HCT116 (cell line): Measurements from ENCODE around the gene GABBR2. TPM values are rescaled to one million over a fixed set of nuclear protein-coding genes. Genes with fewer than 3 reads are reported as not detected.

Source experiments
- ATAC-seq: fragments of 200-7000 bp; cut with Tn5 transposase; 2 replicates; pipeline ENCODE4 v1.9.1; 2020; ENCODE audit warnings: mild to moderate bottlenecking, moderate library complexity
- BruUV-seq: library from RNA; stranded (reverse); fragments of 400-500 nt; replicated peaks from 2 replicates; lab custom pipeline; 2021; lab: Mats Ljungman, UMichigan
- CTCF ChIA-PET: fragments of 300-600 bp; sonication (Branson Sonifier 250); formaldehyde crosslinking; loops from one replicate; lab custom pipeline; 2021; ENCODE audit warnings: antibody characterized with exemption; lab: Charles Lee
- POLR2A ChIA-PET: fragments of 300-600, 350-600 bp; sonication (Branson Sonifier 250); formaldehyde crosslinking; loops from one replicate; lab custom pipeline; 2021; ENCODE audit warnings: antibody characterized with exemption; lab: Charles Lee
- RAD21 ChIA-PET, 2 experiments: fragments of 300-600 bp; sonication (Branson Sonifier 250); formaldehyde crosslinking; loops; one replicate each; lab custom pipeline; 2023; ENCODE audit warnings: low total read pairs in 2 of 2; ENCODE audit not compliant: uncharacterized antibody in 2 of 2, unreplicated experiment in 2 of 2, low non-redundant PET in 1 of 2; lab: Charles Lee
- DNase-seq: peaks from one replicate; pipeline ENCODE4 v3.0.0-alpha.2; 2010; ENCODE audit warnings: low read depth, low spot score
- H2AFZ ChIP-seq: fragments of 200-600 bp; shearing (Covaris generic), sonication (generic); 2 replicates; pipeline ENCODE4 v1.6.1; 2017; ENCODE audit warnings: low read depth, mixed run types, mixed read lengths, antibody characterized with exemption, low read length; ENCODE audit not compliant: poor library complexity, severe bottlenecking
- H3K27ac ChIP-seq: 2 replicates; pipeline ENCODE4 v1.5.1; 2012; ENCODE audit warnings: low read depth, low read length
- H3K27me3 ChIP-seq: fragments of 200-600 bp; sonication (generic); 2 replicates; pipeline ENCODE4 v1.6.1; 2016; ENCODE audit warnings: mixed run types, low read length, mixed read lengths; ENCODE audit not compliant: insufficient read depth
- H3K36me3 ChIP-seq, 2 experiments: fragments of 200-500 bp in 1 of 2; fragments of 200-600 bp in 1 of 2; sonication (Bioruptor generic) in 1 of 2; sonication (generic) in 1 of 2; 2 replicates each; pipeline versions ENCODE4 v1.5.1 to v1.6.1; 2014 to 2016; ENCODE audit warnings: low read length in 2 of 2, inconsistent platforms in 1 of 2, mixed read lengths in 1 of 2, mixed run types in 1 of 2; ENCODE audit not compliant: insufficient read depth in 2 of 2, control insufficient read depth in 1 of 2
- H3K4me1 ChIP-seq, 2 experiments: fragments of 200-600 bp in 1 of 2; sonication (generic) in 1 of 2; 2 replicates each; pipeline versions ENCODE4 v1.5.1 to v1.6.1; 2012 to 2017; ENCODE audit warnings: low read length in 2 of 2, inconsistent platforms in 1 of 2, mild to moderate bottlenecking in 1 of 2, mixed read lengths in 1 of 2, mixed run types in 1 of 2, moderate library complexity in 1 of 2; ENCODE audit not compliant: insufficient read depth in 2 of 2, control insufficient read depth in 1 of 2
- H3K4me2 ChIP-seq: fragments of 200-600 bp; sonication (generic); 2 replicates; pipeline ENCODE4 v1.6.1; 2017; ENCODE audit warnings: mixed run types, low read length, mixed read lengths
- H3K4me3 ChIP-seq, 2 experiments: fragments of 200-600 bp in 1 of 2; sonication (generic) in 1 of 2; replicated peaks in 1 of 2; 2 replicates each; pipeline ENCODE4 v1.5.1; 2011 to 2016; ENCODE audit warnings: low read length in 2 of 2, control low read depth in 1 of 2, low read depth in 1 of 2, mild to moderate bottlenecking in 1 of 2, mixed read lengths in 1 of 2, mixed run types in 1 of 2
- H3K79me2 ChIP-seq: fragments of 200-600 bp; sonication (generic); 2 replicates; pipeline ENCODE4 v1.6.1; 2017; ENCODE audit warnings: mild to moderate bottlenecking, mixed run types, low read length, moderate library complexity, mixed read lengths; ENCODE audit not compliant: insufficient read depth
- H3K9ac ChIP-seq: fragments of 200-600 bp; sonication (generic); 2 replicates; pipeline ENCODE4 v1.6.1; 2016; ENCODE audit warnings: low read length, mixed read lengths
- H3K9me2 ChIP-seq: fragments of 200-600 bp; sonication (generic), shearing (Covaris generic); 2 replicates; pipeline ENCODE4 v1.6.1; 2017; ENCODE audit warnings: mixed run types, mild to moderate bottlenecking, moderate library complexity; ENCODE audit not compliant: insufficient read depth
- H3K9me3 ChIP-seq, 2 experiments: fragments of 200-500 bp in 1 of 2; fragments of 200-600 bp in 1 of 2; sonication (Bioruptor generic) in 1 of 2; sonication (generic) in 1 of 2; 2 replicates each; pipeline ENCODE4 v1.6.1; 2014 to 2017; ENCODE audit warnings: low read length in 2 of 2, mixed read lengths in 2 of 2, inconsistent platforms in 1 of 2, low read depth in 1 of 2, mild to moderate bottlenecking in 1 of 2, mixed run types in 1 of 2, moderate library complexity in 1 of 2; ENCODE audit not compliant: control insufficient read depth in 1 of 2, insufficient read depth in 1 of 2
- H4K20me1 ChIP-seq: fragments of 200-600 bp; sonication (generic), shearing (Covaris generic); 2 replicates; pipeline ENCODE4 v1.6.1; 2017; ENCODE audit warnings: mixed run types, mild to moderate bottlenecking, moderate library complexity; ENCODE audit not compliant: insufficient read depth
- CBX3 ChIP-seq: IDR thresholded peaks from 2 replicates; pipeline ENCODE4 v1.6.1; 2012; ENCODE audit warnings: low read depth
- CTCF ChIP-seq, 3 experiments: fragments of 200-600 bp in 1 of 3; sonication (generic) in 1 of 3; IDR thresholded peaks in 2 of 3; conservative IDR thresholded peaks in 1 of 3; 2 replicates each; pipeline ENCODE4 v1.5.1; 2012 to 2017; ENCODE audit warnings: low read depth in 2 of 3, low read length in 2 of 3, antibody characterized with exemption in 1 of 3, borderline replicate concordance in 1 of 3, control low read depth in 1 of 3, mild to moderate bottlenecking in 1 of 3, mixed read lengths in 1 of 3, mixed run types in 1 of 3, moderate library complexity in 1 of 3; ENCODE audit not compliant: insufficient read depth in 1 of 3
- ELF1 ChIP-seq: IDR thresholded peaks from 2 replicates; pipeline ENCODE4 v1.6.1; 2012; ENCODE audit warnings: low read depth, borderline replicate concordance
- EZH2 ChIP-seq: fragments of 200-600 bp; sonication (generic); IDR thresholded peaks from 2 replicates; pipeline ENCODE4 v1.6.1; 2017; ENCODE audit warnings: antibody characterized with exemption, mixed run types
- EZH2phosphoT487 ChIP-seq: fragments of 200-600 bp; IDR thresholded peaks from 2 replicates; pipeline ENCODE4 v1.6.1; 2018; ENCODE audit warnings: antibody characterized with exemption, borderline replicate concordance
- FOSL1 ChIP-seq: IDR thresholded peaks from 2 replicates; pipeline ENCODE4 v1.6.1; 2012; ENCODE audit warnings: low read depth
- MAX ChIP-seq: IDR thresholded peaks from 2 replicates; pipeline ENCODE4 v1.6.1; 2012
- POLR2AphosphoS5 ChIP-seq: IDR thresholded peaks from 2 replicates; pipeline ENCODE4 v1.6.1; 2011; ENCODE audit warnings: mild to moderate bottlenecking, low read depth, low read length, moderate library complexity
- REST ChIP-seq: IDR thresholded peaks from 2 replicates; pipeline ENCODE4 v1.6.1; 2012; ENCODE audit warnings: low read depth
- SIN3A ChIP-seq: IDR thresholded peaks from 2 replicates; pipeline ENCODE4 v1.6.1; 2012; ENCODE audit warnings: low read depth
- SP1 ChIP-seq: IDR thresholded peaks from 2 replicates; pipeline ENCODE4 v1.6.1; 2012; ENCODE audit warnings: low read depth
- YY1 ChIP-seq: IDR thresholded peaks from 2 replicates; pipeline ENCODE4 v1.6.1; 2011; ENCODE audit warnings: low read length, low read depth, moderate library complexity, mild to moderate bottlenecking; ENCODE audit not compliant: insufficient replicate concordance; ENCODE audit errors: extremely low read depth
- ZBTB33 ChIP-seq: IDR thresholded peaks from 2 replicates; pipeline ENCODE4 v1.6.1; 2011; ENCODE audit warnings: mild to moderate bottlenecking, low read length, moderate library complexity; ENCODE audit not compliant: insufficient replicate concordance; ENCODE audit errors: extremely low read depth
- ZFX ChIP-seq: fragments of 450-650 bp; IDR thresholded peaks from 2 replicates; pipeline ENCODE4 v1.6.1; 2017
- ZNF274 ChIP-seq: fragments of 200-500 bp; sonication (Bioruptor generic); IDR thresholded peaks from 2 replicates; pipeline ENCODE4 v1.6.1; 2014; ENCODE audit warnings: mild to moderate bottlenecking, low read depth, low read length, inconsistent platforms
- intact Hi-C: fragments of 100-400 bp; cut with micrococcal nuclease; formaldehyde crosslinking; loops from 2 replicates; pipeline ENCODE4 v1.10.0; 2022
- total RNA-seq: library from RNA; stranded (reverse); gene quantifications from one replicate; pipeline ENCODE4 v1.2.1, GENCODE V29; 2021; ENCODE audit not compliant: unreplicated experiment
- TF ChIP-seq, protein P1 (sequence below): IDR thresholded peaks from 2 replicates; pipeline ENCODE4 v1.6.1; 2012

GABBR2 gene
- total RNA-seq, 1 experiment from 2014 or later, result 0.15 TPM

GRCh38 chr9:98362624-98363252 lies 346.0 kb downstream of the GABBR2 start:
- no TSS peak for BruUV-seq
- no peaks in the 10 kb centered on the region for H3K27me3 ChIP-seq
- no peak overlapping the region for H3K27ac ChIP-seq
- ATAC-seq (no peak), DNase-seq (no peak)
- H2AFZ ChIP-seq, result no peak overlapping the region
- TF ChIP-seq SP1 (no peak), FOSL1 (no peak), POLR2AphosphoS5 (no peak), ZNF274 (no peak), YY1 (no peak), ZFX (no peak), CBX3 (no peak), ELF1 (no peak), REST (no peak), ZBTB33 (no peak), EZH2 (no peak), MAX (no peak), EZH2phosphoT487 (no peak), CTCF (IDR thresholded peaks at IDR 0.05 in 2 of 3, conservative IDR thresholded peaks at IDR 0.05 in 1 of 3; ENCODE audit: borderline replicate concordance in 1 of 3, insufficient read depth in 1 of 3, low read depth in 2 of 3, low read length in 2 of 3) (no peak), SIN3A (no peak)
- TF ChIP-seq, protein P1, sequence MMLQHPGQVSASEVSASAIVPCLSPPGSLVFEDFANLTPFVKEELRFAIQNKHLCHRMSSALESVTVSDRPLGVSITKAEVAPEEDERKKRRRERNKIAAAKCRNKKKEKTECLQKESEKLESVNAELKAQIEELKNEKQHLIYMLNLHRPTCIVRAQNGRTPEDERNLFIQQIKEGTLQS, result no peak
- intact Hi-C loops, result no loop called here
- no peaks in the 10 kb centered on the region for H3K4me1 ChIP-seq
- H3K4me2 ChIP-seq, result no peak overlapping the region
- no peaks in the 10 kb centered on the region for H4K20me1 ChIP-seq
- no peak overlapping the region for H3K4me3 ChIP-seq
- H3K36me3 ChIP-seq, result no peaks in the 10 kb centered on the region
- H3K9me2 ChIP-seq, result no peaks in the 10 kb centered on the region
- POLR2A ChIA-PET, result no interaction called here
- H3K79me2 ChIP-seq, result no peaks in the 10 kb centered on the region
- RAD21 ChIA-PET, result no interaction called here
- CTCF ChIA-PET, result no interaction called here
- peaks cover 11 to 16% of the 10 kb centered on the region in 2 experiments; a peak in 3 of 4 replicates for H3K9me3 ChIP-seq
- no peak overlapping the region for H3K9ac ChIP-seq
